ENCODE data around the gene MPZL2. TPM values are rescaled to one million over a fixed set of nuclear protein-coding genes. Genes with fewer than 3 reads are reported as not detected.
"Not testable (repeated sequence)": the region's sequence is repeated elsewhere in the genome, so short reads cannot be mapped to it uniquely, and the experiment has no call there.

Gene MPZL2
- total RNA-seq, 4 donors from 2014 or later = 249 to 491 (median 352) TPM

DNA sequence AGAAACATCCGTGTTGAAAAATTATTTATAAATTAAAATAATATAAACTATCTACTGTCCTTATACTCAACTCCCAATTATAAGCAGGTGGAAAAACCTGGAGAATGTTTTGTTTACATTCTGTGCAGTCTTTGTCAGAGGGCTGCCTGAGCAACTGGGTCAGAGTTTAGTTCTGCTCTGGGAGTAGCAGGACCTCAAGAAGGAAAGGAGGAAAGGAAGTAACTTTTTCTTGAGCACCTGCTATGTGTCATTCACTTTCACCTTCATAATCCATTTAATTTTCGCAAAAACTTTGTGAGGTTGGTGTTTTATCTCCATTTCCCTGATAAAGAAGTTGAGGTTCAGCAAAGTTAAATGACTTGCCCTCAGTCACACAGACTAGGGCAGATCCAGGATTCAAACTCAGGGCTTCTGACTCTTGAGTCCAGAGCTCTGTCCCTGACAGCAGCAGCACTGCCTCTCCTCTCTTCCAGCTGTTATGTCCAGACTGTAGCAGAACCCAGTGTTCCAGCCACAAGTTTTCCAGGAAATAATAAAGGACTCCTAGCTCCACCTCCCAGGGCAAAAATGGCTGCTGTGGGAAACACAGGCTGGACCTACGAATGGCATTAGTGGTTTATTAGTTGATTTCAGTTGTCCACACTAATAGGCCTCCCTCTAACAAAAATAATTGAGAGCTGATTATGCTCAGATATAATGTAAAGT is 46.8 kb upstream of the MPZL2 start:
- TF ChIP-seq, protein P1, sequence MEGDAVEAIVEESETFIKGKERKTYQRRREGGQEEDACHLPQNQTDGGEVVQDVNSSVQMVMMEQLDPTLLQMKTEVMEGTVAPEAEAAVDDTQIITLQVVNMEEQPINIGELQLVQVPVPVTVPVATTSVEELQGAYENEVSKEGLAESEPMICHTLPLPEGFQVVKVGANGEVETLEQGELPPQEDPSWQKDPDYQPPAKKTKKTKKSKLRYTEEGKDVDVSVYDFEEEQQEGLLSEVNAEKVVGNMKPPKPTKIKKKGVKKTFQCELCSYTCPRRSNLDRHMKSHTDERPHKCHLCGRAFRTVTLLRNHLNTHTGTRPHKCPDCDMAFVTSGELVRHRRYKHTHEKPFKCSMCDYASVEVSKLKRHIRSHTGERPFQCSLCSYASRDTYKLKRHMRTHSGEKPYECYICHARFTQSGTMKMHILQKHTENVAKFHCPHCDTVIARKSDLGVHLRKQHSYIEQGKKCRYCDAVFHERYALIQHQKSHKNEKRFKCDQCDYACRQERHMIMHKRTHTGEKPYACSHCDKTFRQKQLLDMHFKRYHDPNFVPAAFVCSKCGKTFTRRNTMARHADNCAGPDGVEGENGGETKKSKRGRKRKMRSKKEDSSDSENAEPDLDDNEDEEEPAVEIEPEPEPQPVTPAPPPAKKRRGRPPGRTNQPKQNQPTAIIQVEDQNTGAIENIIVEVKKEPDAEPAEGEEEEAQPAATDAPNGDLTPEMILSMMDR (IDR thresholded peaks at IDR 0.05) = no peak
- no peak for TF ChIP-seq POLR2A (IDR thresholded peaks at IDR 0.05)
- H3K4me3 ChIP-seq = no peak overlapping the region
- no peak for DNase-seq
- H3K9me3 ChIP-seq = no peaks in the 10 kb centered on the region
- 61 to 70% methylated on average over 2 to 3 of the region's 3 CpGs for WGBS, 2 donors
- intact Hi-C loops (cut with DNase I) = no loop called here
- peaks cover 3 to 16% (median 9%) of the 10 kb centered on the region in 3 donors for H3K4me1 ChIP-seq
- H3K27me3 ChIP-seq = peaks cover 0 to 38% (median 0%) of the 10 kb centered on the region in 4 donors
- no peak overlapping the region for H3K27ac ChIP-seq
- no peaks in the 10 kb centered on the region for H3K36me3 ChIP-seq

DNA sequence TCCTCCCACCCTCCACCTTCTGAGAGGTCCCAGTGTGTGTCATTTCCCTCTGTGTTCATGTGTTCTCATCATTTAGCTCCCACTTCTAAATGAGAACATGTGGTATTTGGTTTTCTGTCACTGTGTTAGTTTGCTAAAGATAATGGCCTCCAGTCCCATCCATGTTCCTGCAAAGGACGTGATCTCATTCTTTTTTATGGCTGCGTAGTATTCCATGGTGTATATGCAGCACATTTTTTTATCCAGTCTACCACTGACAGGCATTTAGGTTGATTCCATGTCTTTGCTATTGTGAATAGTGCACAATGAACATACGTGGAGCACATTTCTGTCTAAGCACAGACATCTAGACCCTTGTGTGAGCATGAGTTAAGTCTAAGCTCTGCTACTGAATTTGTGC is 46.2 kb upstream of the MPZL2 start:
- Histone ChIP-seq H3K9me3 (no peaks in the 10 kb centered on the region), H3K4me3 (no peak overlapping the region), H3K27ac (no peak overlapping the region), H3K27me3 (peaks cover 0 to 35% (median 0%) of the 10 kb centered on the region in 4 donors), H3K4me1 (peaks cover 0 to 10% (median 2%) of the 10 kb centered on the region in 3 donors), H3K36me3 (no peaks in the 10 kb centered on the region)
- intact Hi-C loops (cut with DNase I) = no loop called here
- TF ChIP-seq POLR2A (IDR thresholded peaks at IDR 0.05) = no peak
- TF ChIP-seq, protein P1 (IDR thresholded peaks at IDR 0.05) = no peak
- WGBS, 2 donors = 84% methylated on average over 3 of the region's 3 CpGs
- no peak for DNase-seq

DNA sequence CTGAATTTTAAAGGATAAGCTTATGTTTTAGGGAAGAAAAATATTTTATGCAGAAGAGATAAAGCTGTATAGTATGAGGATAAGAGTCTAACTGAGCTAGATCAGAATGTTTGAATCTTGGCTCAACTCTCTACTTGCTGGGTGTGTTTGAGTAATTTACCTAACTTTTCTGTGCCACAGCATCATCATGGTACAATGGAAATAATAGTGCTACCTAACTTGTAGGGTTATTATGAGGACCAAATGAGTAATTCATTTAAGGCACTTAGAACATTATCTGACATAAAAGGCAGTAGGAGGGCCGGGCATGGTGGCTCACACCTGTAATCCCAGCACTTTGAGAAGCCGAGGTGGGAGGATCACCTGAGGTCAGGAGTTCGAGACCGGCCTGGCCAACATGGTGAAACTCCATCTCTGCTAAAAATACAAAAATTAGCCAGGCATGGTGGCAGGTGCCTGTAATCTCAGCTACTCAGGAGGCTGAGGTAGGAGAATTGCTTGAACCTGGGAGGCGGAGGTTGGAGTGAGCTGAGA is 45.0 kb upstream of the MPZL2 start:
- not testable (repeated sequence) for H3K27ac ChIP-seq, H3K9me3 ChIP-seq, H3K4me3 ChIP-seq, DNase-seq, H3K36me3 ChIP-seq, H3K4me1 ChIP-seq
- H3K27me3 ChIP-seq = peaks cover 0 to 27% (median 0%) of the 10 kb centered on the region in 4 donors
- intact Hi-C loops (cut with DNase I) = loop anchor here (10.0 kb wide), 1 partner anchor 186 kb away; no protein-coding TSS in a partner anchor
- 80 to 83% methylated on average over 2 to 5 of the region's 5 CpGs for WGBS, 2 donors

DNA sequence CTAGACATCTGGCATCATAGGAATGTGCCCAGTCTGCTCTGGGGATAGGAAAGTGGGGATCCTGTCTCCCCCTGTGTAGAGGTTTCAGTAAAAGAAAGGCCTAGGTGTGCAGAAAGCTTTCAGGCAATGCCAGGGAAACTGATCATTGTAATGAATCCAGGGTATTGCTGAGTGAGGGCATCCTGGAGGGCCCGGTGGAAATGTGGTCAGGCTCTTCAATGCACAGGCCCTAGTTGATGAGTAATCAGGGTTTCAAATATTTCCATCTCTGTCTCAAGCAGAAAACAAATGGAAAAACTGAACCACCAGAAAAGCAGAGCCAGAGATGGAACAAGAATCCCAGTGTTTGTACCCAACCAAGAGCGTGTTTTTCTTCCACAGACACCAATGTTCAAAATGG is 42.5 kb upstream of the MPZL2 start:
- Histone ChIP-seq H3K36me3 (no peaks in the 10 kb centered on the region), H3K4me1 (no peaks in the 10 kb centered on the region), H3K27ac (no peak overlapping the region), H3K27me3 (peaks cover 0 to 16% (median 0%) of the 10 kb centered on the region in 4 donors), H3K4me3 (no peak overlapping the region), H3K9me3 (no peaks in the 10 kb centered on the region)
- WGBS, 2 donors = 68 to 85% methylated on average over 2 of the region's 2 CpGs
- no peak for TF ChIP-seq POLR2A (IDR thresholded peaks at IDR 0.05)
- TF ChIP-seq, protein P1 (IDR thresholded peaks at IDR 0.05) = no peak
- intact Hi-C loops (cut with DNase I) = loop anchor here (10.0 kb wide), 1 partner anchor 188 kb away; no protein-coding TSS in a partner anchor
- DNase-seq = no peak

DNA sequence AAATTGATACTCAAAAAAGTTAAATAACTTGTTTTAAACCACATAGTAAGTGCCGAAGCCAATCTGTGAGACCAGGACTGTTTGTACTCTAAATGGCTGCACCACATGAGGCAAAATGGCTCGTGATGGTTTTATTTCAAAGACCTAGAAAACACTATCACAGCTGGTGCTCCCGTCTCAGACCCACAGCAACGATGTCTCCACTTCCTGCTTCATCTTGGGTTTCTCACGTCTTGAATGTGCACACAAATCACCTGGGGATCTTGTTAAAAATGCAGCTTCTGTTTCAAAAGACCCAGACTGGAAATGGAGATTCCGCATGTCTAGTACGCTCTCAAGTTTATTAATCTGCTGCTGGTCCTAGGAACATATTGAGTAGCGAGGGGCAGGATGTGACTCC is 41.6 kb upstream of the MPZL2 start:
- H3K27me3 ChIP-seq = peaks cover 0 to 16% (median 0%) of the 10 kb centered on the region in 4 donors
- no peaks in the 10 kb centered on the region for H3K9me3 ChIP-seq
- H3K4me1 ChIP-seq = no peaks in the 10 kb centered on the region
- intact Hi-C loops (cut with DNase I) = loop anchor here (10.0 kb wide), 1 partner anchor 189 kb away; no protein-coding TSS in a partner anchor
- peak overlapping the region in 1 of 4 donors; percentile 31 for H3K4me3 ChIP-seq
- H3K36me3 ChIP-seq = no peaks in the 10 kb centered on the region
- TF ChIP-seq, protein P1 (IDR thresholded peaks at IDR 0.05) = no peak
- peak in 1 of 4 donors; percentile 13 for TF ChIP-seq POLR2A (IDR thresholded peaks at IDR 0.05)
- WGBS, 2 donors = 54 to 68% methylated on average over 8 of the region's 8 CpGs
- H3K27ac ChIP-seq = peak overlapping the region in 1 of 4 donors; percentile 58
- no peak for DNase-seq

Data from esophagus squamous epithelium (tissue), 5 donors.